ENCODE data around the gene TYRP1. TPM values are rescaled to one million over a fixed set of nuclear protein-coding genes. Genes with fewer than 3 reads are reported as not detected.

TYRP1 gene
- total RNA-seq, 4 donors from 2014 or later: 0.81 to 2.2 TPM; not detected in 2

GRCh38 chr9:12694013-12694412, 828 bp downstream of the TYRP1 start:
- H3K4me3 ChIP-seq: no peak overlapping the region
- no peaks in the 10 kb centered on the region for H3K27me3 ChIP-seq
- peaks cover 6 to 37% (median 7%) of the 10 kb centered on the region in 3 donors for H3K4me1 ChIP-seq
- TF ChIP-seq POLR2A (IDR thresholded peaks at IDR 0.05): no peak
- WGBS, 2 donors (ENCODE audit: low coverage in 1 of 2): 80 to 97% methylated on average over 1 to 5 of the region's 8 CpGs
- no peaks in the 10 kb centered on the region for H3K9me3 ChIP-seq
- no peak overlapping the region for H3K27ac ChIP-seq
- no peak for ATAC-seq
- no peaks in the 10 kb centered on the region for H3K36me3 ChIP-seq

GRCh38 chr9:12695474-12695873, 2.3 kb downstream of the TYRP1 start:
- H3K36me3 ChIP-seq: no peaks in the 10 kb centered on the region
- H3K9me3 ChIP-seq: no peaks in the 10 kb centered on the region
- no peak for TF ChIP-seq CTCF (IDR thresholded peaks at IDR 0.05)
- peak; percentile 47 for TF ChIP-seq POLR2AphosphoS5 (IDR thresholded peaks at IDR 0.05)
- 30 to 55% methylated on average over 3 to 4 of the region's 4 CpGs for WGBS, 2 donors (ENCODE audit: low coverage in 1 of 2)
- no peak overlapping the region for H3K4me3 ChIP-seq
- peaks cover 6 to 37% (median 7%) of the 10 kb centered on the region in 3 donors for H3K4me1 ChIP-seq
- no peak overlapping the region for H3K27ac ChIP-seq
- no peaks in the 10 kb centered on the region for H3K27me3 ChIP-seq
- no peak for ATAC-seq

DNA sequence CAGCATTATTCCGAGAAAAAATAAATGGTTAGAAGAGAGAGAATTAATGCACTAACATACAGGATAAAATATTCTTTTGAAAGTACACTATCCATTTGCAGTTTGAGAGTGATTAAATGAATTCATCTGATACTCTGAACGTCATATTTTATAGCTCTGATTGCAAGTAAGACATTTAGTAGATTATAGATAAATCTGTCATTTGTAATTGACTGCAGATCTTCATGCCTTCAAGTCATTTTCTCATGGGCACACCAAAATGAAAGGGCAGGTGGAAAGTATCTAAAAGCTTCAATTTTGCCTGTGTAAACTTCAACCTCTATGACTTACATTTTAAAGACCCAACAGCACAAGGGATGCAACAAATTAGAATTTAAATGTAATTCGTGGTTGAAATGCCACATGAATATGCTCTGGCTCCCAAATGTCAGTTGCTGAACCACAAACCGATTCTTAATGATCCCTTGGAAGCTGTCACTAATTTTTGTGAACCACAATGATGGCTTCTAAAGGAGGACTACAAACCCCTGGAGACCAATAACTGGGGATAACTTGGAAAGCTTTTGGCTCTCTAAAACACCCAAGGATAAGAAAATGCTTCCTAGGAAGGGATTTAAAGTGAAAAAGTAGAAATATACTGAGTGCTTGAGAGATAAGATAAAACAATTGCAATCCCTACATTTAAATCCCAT, 3.9 kb downstream of the TYRP1 start:
- Histone ChIP-seq H3K36me3 (no peaks in the 10 kb centered on the region), H3K4me1 (peaks cover 6 to 37% (median 7%) of the 10 kb centered on the region in 3 donors), H3K9me3 (no peaks in the 10 kb centered on the region), H3K27ac (no peak overlapping the region), H3K4me3 (no peak overlapping the region), H3K27me3 (no peaks in the 10 kb centered on the region)
- WGBS, 2 donors (ENCODE audit: low coverage in 1 of 2): 52 to 67% methylated on average over 3 to 4 of the region's 4 CpGs
- TF ChIP-seq EP300 (IDR thresholded peaks at IDR 0.05) (no peak), CTCF (IDR thresholded peaks at IDR 0.05) (no peak), POLR2A (IDR thresholded peaks at IDR 0.05) (no peak), POLR2AphosphoS5 (IDR thresholded peaks at IDR 0.05) (no peak)
- ATAC-seq: no peak

DNA sequence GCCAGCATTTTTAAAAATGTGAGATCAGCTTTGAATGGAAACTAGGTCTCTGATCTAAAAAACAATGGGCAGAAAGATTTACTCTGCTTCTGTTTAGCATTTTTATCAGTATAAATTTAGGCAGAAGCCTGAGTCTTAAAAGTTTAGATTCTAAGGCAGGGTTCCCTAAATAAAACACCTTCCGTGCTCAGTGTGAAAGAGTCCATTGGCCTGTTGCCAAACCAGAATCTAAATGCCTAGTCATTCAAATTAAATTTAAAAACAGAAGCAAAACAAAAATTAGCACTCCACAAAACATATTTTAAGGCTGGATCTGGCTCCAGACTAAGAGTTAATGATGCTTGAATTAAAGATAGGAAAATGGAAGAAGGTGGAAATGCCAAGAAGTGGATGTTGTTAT, 4.5 kb downstream of the TYRP1 start:
- WGBS, 2 donors (ENCODE audit: low coverage in 1 of 2): 0 to 7% methylated on average over 1 of the region's 1 CpG
- Histone ChIP-seq H3K4me3 (no peak overlapping the region), H3K27ac (peak overlapping the region in 2 of 4 donors; percentile 10 to 39), H3K9me3 (no peaks in the 10 kb centered on the region), H3K36me3 (no peaks in the 10 kb centered on the region), H3K27me3 (no peaks in the 10 kb centered on the region), H3K4me1 (peaks cover 6 to 37% (median 7%) of the 10 kb centered on the region in 3 donors)
- ATAC-seq: no peak
- no peak for TF ChIP-seq POLR2AphosphoS5 (IDR thresholded peaks at IDR 0.05)
- no peak for TF ChIP-seq EP300 (IDR thresholded peaks at IDR 0.05)
- TF ChIP-seq CTCF (IDR thresholded peaks at IDR 0.05): no peak
- TF ChIP-seq POLR2A (IDR thresholded peaks at IDR 0.05): no peak

DNA sequence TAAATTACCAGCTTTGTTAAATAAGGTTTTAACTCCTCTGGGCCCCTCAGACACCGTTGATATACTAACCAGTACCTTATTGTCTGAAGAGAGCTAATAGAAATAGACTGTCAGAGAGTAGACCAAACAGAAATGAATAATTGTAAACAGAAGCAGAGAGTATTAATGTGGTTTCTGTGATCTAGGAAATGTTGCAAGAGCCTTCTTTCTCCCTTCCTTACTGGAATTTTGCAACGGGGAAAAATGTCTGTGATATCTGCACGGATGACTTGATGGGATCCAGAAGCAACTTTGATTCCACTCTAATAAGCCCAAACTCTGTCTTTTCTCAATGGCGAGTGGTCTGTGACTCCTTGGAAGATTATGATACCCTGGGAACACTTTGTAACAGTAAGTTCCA, 5.1 kb downstream of the TYRP1 start:
- TF ChIP-seq CTCF (IDR thresholded peaks at IDR 0.05) (no peak), EP300 (IDR thresholded peaks at IDR 0.05) (no peak), POLR2A (IDR thresholded peaks at IDR 0.05) (no peak), POLR2AphosphoS5 (IDR thresholded peaks at IDR 0.05) (peak; percentile 82)
- no peaks in the 10 kb centered on the region for H3K27me3 ChIP-seq
- no peaks in the 10 kb centered on the region for H3K36me3 ChIP-seq
- H3K4me3 ChIP-seq: no peak overlapping the region
- 20 to 28% methylated on average over 4 of the region's 4 CpGs for WGBS, 2 donors (ENCODE audit: low coverage in 1 of 2)
- peak; percentile 32 for ATAC-seq
- peak overlapping the region in 3 of 4 donors; percentile 10 to 39 (median 18) for H3K27ac ChIP-seq
- no peaks in the 10 kb centered on the region for H3K9me3 ChIP-seq
- peaks cover 6 to 37% (median 7%) of the 10 kb centered on the region in 3 donors for H3K4me1 ChIP-seq

Measured in gastroesophageal sphincter (tissue), 4 donors.